Measurements from ENCODE around the gene YIPF7.
A peak's percentile ranks its signal among the peaks of the same experiment; 100 is the strongest.

YIPF7 gene

DNA sequence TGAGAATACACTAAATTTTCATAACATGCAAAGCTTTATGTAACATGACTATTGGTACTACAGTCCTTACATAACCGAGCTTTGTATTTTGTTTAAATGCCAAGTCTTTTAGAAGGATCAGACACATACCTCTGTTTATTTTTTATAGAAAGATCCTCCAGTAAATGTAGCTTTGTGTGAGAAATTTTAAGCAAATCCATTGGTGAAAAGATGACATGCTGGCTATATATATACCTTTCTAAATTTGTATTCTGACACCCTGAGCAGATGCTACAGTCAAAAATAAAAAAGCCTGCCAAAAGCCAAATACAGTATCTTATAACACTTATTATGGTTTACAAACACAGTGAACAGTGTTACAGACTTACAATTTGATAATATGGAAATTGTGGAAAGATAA, at the start of gene YIPF7:
YIPF7 (minus strand) TSS at position 201 of the 400 bp plus-strand sequence. CDS start 1,525 bp downstream, outside the sequence.
- DNase-seq = no peak

- DNase-seq = no peak
Observed at GRCh38 chr4:44701037-44701436, 49.6 kb upstream of the YIPF7 start.

DNA sequence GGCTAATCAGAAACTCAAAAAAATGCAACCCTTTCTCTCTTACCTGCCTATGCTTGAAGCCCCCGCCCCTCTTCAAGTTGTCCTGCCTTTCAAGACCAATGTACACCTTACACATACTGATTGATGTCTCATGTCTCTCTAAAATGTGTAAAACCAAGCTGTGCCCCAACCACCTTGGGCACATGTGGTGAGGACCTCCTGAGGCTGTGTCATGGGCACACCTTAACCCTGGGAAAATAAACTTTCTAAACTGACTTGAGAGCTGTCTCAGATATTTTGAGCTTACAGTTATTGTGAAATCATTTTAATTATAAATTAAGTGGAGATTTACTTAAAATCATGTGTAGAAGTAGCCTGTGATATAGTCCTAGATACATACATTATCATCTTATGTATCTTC, 49.0 kb upstream of the YIPF7 start:
- DNase-seq = no peak

GRCh38 chr4:44684648-44685047, 33.2 kb upstream of the YIPF7 start:
- no peak for DNase-seq

DNA sequence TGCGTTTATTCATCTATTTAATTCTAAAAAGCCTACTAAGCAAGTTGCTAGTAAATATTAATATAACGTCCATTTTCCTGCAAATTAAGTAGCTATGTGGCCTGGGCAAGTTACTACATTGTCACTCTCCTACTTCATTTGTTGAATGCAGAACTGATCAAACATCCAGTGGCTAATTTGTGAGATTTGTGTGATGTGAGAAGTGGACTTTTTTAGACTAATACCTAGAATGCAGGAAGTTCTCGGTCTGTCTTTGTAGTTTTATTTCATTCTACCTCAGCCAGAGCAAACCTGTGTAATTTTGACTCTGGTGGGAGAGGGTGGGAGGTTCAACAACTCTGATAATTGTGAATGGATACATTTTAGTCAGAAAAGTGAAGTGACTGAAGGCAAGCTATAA, 27.6 kb upstream of the YIPF7 start:
- DNase-seq = no peak

DNA sequence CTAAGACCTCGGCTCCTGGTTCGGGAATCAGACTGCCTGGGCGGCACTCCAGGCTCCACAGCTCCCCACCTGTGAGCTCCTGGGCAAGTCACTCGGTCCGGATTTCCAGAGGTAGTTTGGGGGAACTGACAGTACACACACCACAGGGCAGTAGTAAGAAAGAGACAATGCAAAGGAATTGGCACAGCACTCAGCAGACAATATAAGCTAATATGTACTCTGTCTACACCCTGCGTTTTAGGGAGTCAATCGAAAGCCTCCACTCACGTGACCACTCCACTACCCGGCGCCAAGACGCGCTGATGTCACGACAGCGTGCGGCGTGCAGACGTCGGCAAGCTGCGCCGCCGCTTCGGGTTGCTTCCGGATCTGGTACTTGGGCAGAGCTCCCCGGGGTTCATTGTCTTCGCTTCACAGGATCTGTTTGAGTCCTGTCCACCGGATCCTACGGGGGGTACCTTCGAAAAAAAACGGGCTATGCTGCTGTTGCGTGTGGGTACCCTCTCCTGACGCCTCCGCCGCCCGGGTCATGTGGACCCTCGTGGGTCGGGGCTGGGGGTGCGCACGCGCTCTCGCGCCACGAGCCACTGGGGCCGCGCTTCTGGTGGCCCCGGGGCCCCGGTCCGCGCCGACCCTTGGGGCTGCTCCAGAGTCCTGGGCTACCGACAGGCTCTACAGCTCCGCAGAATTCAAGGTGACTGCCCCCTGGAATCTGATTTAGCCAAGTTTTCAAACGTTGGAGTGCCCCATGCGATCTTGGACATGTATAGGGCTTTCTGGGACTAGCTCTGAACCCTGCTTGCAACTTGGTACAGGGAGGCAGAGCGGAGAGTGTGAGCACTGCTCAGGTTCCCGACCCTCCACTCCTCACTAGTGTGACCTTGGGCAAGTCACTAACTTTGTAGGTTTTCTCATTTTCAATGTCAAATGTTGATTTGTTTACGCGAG, 26.9 kb upstream of the YIPF7 start, which contains the start of gene GUF1:
GUF1 (plus strand) TSS at position 327 of the 948 bp plus-strand sequence; CDS start at position 530, 203 bp downstream.
- peak; percentile 95 for DNase-seq

DNA sequence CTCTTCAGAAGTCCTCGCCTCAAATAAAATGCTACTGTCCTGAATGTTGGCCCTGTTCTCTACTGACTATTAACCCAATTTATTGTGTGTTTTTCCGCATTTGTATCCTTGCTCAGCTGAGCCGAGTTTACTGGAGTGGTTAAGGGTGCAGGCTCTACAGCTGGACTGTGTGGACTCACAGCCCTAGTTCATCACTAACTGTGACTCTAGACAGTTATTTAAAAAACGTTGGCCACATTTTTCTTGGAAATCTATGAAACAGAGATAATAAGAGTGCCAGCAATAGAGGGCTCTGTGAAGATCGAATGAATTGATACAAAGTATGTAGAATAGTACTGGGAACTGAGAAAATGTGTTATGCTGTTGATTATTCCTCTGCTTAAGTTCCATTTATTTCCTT, 23.9 kb upstream of the YIPF7 start:
- peak; percentile 90 for DNase-seq

- DNase-seq = peak; percentile 74
Observed at GRCh38 chr4:44674471-44674870, 23.0 kb upstream of the YIPF7 start.

DNA sequence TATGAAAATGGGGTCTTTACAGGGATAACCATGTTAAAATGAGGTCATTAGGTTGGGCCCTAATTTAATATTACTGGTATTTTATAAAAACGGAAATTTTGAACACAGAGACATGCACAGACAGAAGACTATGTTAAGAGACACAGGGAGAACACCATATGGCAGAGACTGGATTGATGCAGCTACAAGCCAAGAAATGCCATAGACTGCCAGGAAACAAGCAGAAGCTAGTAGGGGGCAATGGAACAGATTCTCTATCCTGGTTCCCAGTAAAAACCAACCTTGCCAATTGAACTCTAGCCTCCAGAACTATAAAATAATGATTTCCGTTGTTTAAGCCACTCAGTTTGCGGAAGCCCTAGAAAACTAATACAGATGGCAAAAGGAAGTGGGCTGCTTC, 20.2 kb upstream of the YIPF7 start:
- DNase-seq = no peak

DNA sequence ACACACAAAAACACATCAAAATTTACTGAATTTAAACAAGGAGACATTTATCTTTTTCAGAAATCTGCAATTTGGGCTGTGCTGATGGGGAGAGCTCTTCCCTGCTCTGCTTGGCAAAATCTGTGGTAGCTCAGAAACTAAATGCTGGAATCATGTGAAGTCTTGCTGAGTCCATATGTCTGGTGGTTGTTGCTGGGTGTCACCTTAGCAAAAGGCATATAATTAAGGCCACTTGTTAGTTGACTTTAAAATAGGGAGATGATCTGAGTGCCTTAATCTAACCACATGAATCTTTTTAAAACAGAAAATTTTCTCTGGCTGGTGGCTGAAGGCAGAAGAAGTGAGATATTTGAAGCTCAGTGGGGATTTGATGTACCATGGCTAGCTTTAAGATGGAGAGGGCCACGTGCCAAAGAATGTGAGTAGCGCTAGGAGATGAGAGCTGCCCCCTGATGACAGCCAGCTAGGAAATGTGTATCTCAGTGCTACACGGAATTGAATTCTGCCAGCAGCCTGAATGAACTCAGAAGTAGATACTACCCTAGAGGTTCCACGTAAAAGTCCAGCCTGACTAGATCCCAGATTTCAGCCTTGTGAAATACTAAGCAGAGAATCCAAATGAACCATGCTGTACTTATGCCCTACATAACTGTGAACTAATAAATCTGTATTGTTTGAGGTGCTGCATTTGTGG, 19.2 kb upstream of the YIPF7 start:
- no peak for DNase-seq

- no peak for DNase-seq
Observed at GRCh38 chr4:44668526-44668925, 17.1 kb upstream of the YIPF7 start.

DNA sequence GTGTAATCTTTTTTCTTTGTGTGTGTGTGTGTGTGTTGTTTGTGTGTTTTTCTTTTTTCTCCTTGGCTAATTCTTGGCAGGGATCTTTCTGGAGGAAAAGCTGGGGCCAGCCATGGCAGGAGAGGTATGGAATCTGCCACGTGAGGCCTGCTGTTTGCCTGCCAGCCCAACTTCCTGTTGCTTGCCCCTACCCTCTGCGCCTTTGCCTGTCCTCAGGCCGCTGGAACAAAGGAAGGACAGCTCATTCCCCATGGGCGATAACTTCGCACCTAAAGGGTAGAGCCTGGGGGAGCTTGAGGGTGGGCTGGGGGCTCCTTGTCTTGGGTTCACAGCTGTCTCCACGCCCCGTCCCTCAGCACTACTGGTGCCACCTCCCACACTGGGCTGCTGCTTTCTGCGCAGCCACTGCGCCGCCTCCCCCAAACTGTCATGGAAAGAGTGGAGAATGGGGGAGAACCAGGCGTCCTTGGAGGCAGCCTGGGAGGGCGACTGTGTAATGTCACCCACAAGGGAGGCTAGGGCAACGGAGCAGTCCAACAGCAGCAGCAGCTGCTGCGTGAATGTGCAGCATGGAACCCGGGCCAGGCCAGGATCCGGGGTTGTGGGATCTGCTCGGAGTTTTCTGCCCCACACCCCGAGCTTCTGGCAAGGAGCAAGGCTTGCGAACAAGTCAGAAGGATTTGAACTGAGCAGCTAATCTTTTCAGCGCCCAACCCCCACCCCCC, 12.3 kb upstream of the YIPF7 start:
- no peak for DNase-seq

DNA sequence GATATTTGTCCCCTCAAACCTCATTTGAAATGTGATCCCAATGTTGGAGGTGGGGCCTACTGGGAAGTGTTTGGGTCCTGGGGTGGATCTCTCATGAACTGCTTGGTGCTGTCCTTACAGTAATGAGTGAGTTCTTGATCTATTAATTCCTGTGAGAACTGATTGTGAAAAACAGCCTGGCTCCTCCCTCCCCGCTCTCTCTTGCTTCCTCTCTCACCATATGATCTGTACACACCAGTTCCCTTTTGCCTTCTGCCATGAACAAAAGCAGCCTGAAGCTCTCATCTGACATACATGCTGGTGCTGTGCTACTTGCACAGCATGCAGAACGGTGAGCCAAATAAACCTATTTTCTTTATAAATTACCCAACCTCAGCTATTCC, 11.2 kb upstream of the YIPF7 start:
- DNase-seq = no peak

GRCh38 chr4:44661940-44662622, 10.7 kb upstream of the YIPF7 start:
- no peak for DNase-seq

DNA sequence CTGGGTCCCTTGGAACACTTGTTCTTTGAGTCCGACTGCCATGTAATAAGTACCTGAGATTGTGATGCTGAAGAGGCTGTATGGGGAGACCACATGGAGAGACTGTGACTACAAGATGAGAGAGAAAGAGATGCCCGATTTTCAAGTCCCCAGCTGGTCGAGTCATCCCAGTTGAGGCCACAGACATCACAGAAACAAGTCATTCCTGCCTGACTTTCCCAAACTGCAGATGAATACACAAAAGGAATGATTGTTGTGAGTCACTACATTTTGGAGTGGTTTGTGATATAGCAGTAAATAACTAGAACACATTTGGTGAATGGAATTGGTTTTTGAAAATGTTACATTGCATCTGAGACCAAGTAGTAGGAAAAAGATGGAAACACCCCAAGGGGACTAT, 9.0 kb upstream of the YIPF7 start:
- DNase-seq = no peak

DNA sequence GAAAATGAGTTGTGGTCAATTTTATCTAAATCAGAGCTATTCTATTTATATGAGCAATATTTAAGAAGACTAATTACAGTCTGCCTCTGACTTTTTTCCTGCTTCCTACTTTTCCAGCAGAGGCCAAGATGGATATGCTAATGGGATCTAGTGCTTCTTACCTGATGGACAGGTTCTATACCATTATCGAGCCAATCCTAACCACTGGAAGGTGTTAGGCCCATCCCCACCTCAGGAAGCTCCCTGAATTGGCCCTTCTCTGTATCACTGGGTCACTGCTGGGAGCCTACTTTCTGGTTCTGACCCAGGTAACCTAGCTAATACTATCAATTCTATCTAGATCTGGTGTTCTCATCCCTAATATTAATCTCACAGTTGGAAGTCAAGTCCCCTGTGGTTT, 577 bp upstream of the YIPF7 start:
- no peak for DNase-seq

DNA sequence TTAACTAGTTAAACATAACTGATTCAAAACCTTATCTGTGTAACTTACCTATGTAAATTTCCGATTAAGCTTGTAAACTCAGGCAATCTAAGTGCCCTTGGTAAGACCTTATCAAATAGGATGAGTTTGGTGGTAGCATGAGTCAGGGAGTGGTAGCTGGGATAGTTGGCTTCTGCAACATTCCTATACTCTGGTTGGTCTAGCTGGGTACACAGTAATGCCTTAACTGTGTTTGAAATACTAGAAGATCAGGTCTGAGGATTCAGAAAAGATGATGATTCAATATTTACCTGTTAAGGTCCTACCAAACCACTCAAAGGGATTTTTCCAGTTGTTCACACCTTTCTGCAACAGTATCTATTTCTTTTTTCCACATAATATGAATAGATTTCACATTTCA, 5.3 kb downstream of the YIPF7 start:
- DNase-seq = no peak

DNA sequence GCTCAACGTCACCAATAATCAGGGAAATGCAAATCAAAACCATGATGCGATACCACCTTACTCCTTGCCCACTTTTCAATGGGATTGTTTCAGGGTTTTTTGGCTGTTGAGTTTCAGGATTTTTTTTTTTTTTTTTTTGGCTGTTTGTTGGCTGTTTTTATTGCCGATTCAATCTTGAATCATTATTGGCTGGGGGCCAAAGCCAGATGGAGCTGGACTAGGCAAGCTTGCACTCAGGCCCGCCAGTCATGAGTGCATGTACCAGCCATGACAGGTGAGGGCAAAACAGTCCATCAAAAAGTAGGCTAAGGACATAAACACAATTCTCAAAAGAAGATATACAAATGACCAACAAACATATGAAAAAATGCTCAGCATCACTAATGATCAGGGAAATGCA, 13.3 kb downstream of the YIPF7 start:
- DNase-seq = no peak

GRCh38 chr4:44632733-44633132, 18.7 kb downstream of the YIPF7 start:
- no peak for DNase-seq

DNA sequence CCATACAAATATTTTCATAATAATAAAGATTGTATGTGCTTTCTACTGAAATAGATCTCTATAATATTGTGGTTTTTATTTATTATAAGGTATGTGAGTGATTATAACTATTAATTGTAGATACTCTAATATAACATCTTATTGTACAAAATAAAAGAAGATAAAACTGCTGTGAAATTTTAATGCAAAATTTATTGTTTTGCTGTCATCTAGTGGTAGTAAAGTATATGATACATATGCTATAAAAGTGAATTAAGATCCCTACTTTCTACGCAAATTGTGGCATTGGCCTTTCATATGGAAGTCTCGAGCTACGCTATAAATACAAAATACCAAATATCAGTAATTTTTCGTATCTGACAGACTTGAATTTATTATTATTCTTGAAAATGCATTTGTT, 19.3 kb downstream of the YIPF7 start:
- no peak for DNase-seq

DNA sequence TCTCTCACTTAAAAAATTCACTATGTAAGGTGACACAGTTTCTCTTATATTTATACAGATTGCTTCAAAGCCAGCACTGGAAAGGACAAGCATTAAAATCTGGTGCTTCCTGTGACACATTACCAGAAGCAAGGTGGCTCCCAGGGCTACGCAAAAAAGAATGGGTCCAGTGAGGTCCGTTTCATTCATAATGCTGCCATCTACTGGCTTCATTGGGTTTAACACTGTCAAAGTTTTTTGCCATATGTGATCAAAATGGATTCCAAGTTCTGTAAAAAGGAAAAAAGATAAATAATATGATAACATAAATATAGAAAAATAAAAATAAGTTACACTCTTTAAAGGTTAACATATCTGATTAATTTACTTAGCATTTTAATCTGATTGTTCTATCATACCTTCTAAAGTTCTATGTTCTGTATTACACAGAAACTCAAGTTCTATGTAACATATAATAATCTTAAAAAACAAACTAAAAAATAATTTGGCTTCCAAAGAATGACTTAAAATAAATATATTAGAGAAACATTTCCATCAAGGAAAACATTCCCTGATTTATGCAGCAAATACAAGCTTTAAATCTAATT, 22.1 kb downstream of the YIPF7 start:
- peak; percentile 74 for DNase-seq

DNA sequence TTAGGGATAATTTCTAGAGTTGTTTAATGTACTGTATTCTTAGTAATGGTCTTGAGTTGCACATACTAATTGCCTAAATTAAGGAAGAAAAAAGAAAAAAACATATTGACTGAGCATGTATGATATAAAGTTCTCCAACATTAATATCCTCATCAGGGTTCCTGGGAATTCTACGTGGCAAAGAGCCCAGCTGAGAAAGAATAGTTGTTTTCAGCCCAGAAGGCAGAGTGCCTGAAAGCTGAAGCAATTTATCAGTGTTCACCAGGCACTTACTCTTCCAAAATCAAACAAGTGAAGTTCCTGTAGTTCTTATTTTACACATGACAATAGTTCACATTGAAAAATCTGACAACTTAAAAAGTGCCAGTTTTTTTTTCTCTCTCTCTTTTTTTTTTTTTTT, 27.7 kb downstream of the YIPF7 start:
- DNase-seq = no peak
